MG63 (cell line): Measurements from ENCODE around the gene CACNA2D1. TPM values are rescaled to one million over a fixed set of nuclear protein-coding genes. Genes with fewer than 3 reads are reported as not detected.

Source experiments
- DNase-seq: peaks from one replicate; pipeline ENCODE4 v3.0.0-alpha.2; 2020
- H3K27me3 ChIP-seq: fragments of 250-450 bp; sonication (Bioruptor Pico); 2 replicates; pipeline ENCODE4 v1.5.1; 2020; ENCODE audit warnings: mild to moderate bottlenecking, moderate library complexity
- H3K36me3 ChIP-seq: fragments of 250-450 bp; sonication (Bioruptor Pico); 2 replicates; pipeline ENCODE4 v1.5.1; 2020; ENCODE audit warnings: mild to moderate bottlenecking, moderate library complexity
- H3K4me3 ChIP-seq: fragments of 250-450 bp; sonication (Bioruptor Pico); 2 replicates; pipeline ENCODE4 v1.5.1; 2020; ENCODE audit warnings: mild to moderate bottlenecking, moderate library complexity
- H3K9me3 ChIP-seq: fragments of 250-450 bp; sonication (Bioruptor Pico); 2 replicates; pipeline ENCODE4 v1.5.1; 2020; ENCODE audit warnings: mild to moderate bottlenecking, moderate library complexity
- total RNA-seq: library from RNA; depleted of rRNA; stranded (reverse); fragments of >200 nt; shearing (Covaris generic); gene quantifications from 2 replicates; pipeline ENCODE4 v1.2.3, GENCODE V29; 2014; ENCODE audit warnings: low replicate concordance

Gene CACNA2D1
- total RNA-seq, 1 experiment from 2014 or later, result 9.7 TPM

- DNase-seq, result no peak
- H3K9me3 ChIP-seq, result no peaks in the 10 kb centered on the region
- no peaks in the 10 kb centered on the region for H3K27me3 ChIP-seq
- H3K36me3 ChIP-seq, result no peaks in the 10 kb centered on the region
- H3K4me3 ChIP-seq, result no peak overlapping the region
Measured at GRCh38 chr7:82335001-82335400, 108.6 kb downstream of the CACNA2D1 start.

GRCh38 chr7:82331234-82331633 is 112.3 kb downstream of the CACNA2D1 start:
- Histone ChIP-seq H3K36me3 (no peaks in the 10 kb centered on the region), H3K9me3 (no peaks in the 10 kb centered on the region), H3K27me3 (no peaks in the 10 kb centered on the region), H3K4me3 (no peak overlapping the region)
- no peak for DNase-seq

- DNase-seq, result no peak
- Histone ChIP-seq H3K36me3 (no peaks in the 10 kb centered on the region), H3K9me3 (no peaks in the 10 kb centered on the region), H3K27me3 (no peaks in the 10 kb centered on the region), H3K4me3 (no peak overlapping the region)
Measured at GRCh38 chr7:82330706-82331215, 112.8 kb downstream of the CACNA2D1 start.

- no peaks in the 10 kb centered on the region for H3K9me3 ChIP-seq
- no peaks in the 10 kb centered on the region for H3K27me3 ChIP-seq
- H3K4me3 ChIP-seq, result no peak overlapping the region
- no peak for DNase-seq
- H3K36me3 ChIP-seq, result no peaks in the 10 kb centered on the region
Measured at GRCh38 chr7:82327898-82328297, 115.7 kb downstream of the CACNA2D1 start.

DNA sequence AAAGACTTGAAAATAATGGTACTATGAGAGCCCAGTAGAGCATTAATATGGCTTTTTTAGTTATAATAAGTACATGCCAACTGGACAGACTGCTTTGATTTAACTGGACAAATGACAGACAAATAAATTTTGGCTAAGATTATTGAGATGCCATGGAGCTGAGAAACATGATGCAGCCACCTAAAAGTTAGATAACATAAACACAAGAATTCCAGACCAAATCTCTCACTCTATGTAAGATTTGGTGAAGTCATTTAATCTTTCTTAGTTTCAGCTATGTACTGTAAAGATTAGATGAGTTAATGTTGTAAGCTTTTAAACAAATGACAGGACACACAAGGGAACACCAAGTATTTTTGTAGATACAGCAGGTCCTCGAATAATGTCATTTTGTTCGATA is 118.2 kb downstream of the CACNA2D1 start:
- Histone ChIP-seq H3K36me3 (no peaks in the 10 kb centered on the region), H3K4me3 (no peak overlapping the region), H3K9me3 (no peaks in the 10 kb centered on the region), H3K27me3 (no peaks in the 10 kb centered on the region)
- no peak for DNase-seq

DNA sequence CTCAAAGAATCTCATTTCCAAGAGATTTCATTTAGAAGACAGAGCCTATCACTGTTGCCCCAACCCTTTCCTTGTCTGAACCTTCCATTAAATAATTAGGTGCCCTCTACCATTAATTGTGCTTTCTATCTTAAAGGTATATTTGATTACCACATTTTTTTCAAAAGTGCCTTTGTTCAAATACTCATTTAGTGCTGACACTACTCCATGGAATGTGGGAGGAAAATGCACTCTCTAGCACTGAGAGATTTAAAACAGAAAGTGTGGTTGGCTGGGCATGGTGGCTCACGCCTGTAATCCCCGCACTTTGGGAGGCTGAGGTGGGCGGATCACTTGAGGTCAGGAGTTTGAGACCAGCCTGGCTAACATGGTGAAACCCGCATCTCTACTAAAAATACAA is 119.8 kb downstream of the CACNA2D1 start:
- no peak for DNase-seq
- H3K27me3 ChIP-seq, result no peaks in the 10 kb centered on the region

DNA sequence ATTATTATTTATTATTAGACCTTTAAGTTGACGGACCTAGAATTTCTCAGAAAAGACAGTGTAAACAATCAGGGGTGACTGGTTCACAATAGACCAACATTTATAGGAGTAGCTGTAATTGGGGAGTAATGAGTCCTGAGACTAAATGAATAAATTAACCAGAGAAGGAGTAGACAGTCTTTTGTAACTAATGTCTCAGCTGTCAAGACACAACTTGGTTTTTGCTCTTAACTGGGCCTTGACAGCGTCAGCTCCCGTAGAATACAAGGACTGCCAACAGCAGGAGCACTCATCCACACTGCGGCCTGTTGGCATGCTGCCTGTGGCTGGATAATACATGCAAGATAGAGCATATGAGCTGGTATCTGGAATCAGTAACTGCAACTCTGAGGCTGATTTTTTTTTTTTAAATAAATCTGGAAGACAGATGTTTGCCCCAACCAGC is 123.9 kb downstream of the CACNA2D1 start:
- Histone ChIP-seq H3K36me3 (no peaks in the 10 kb centered on the region), H3K27me3 (no peaks in the 10 kb centered on the region), H3K9me3 (no peaks in the 10 kb centered on the region), H3K4me3 (no peak overlapping the region)
- DNase-seq, result peak; percentile 89

More for the DNA sequence above, 119.8 kb downstream of the CACNA2D1 start:
- Histone ChIP-seq H3K9me3 (no peaks in the 10 kb centered on the region), H3K4me3 (no peak overlapping the region), H3K36me3 (no peaks in the 10 kb centered on the region)

- H3K36me3 ChIP-seq, result no peaks in the 10 kb centered on the region
- no peaks in the 10 kb centered on the region for H3K27me3 ChIP-seq
- H3K4me3 ChIP-seq, result no peak overlapping the region
- H3K9me3 ChIP-seq, result no peaks in the 10 kb centered on the region
- DNase-seq, result no peak
Measured at GRCh38 chr7:82318786-82319185, 124.8 kb downstream of the CACNA2D1 start.

DNA sequence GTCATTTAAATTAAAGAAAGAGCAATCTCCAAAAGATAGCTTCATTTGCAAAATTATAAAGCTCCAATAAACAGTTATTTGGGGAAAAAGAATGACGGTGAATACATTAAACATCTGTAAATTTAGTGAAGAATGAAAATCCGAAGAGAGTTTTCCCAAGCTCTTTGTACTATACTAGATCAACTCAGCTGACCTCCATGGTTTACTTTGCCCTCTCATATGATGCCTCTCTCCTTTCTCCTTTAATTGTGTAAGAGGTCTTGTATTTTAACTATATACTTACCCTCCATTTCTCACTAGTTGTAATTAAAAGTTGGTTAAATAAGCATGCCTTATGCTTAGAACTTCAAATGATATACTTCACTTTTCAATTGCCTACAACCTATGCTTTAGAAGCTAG is 125.8 kb downstream of the CACNA2D1 start:
- Histone ChIP-seq H3K4me3 (no peak overlapping the region), H3K36me3 (no peaks in the 10 kb centered on the region), H3K27me3 (no peaks in the 10 kb centered on the region)

DNA sequence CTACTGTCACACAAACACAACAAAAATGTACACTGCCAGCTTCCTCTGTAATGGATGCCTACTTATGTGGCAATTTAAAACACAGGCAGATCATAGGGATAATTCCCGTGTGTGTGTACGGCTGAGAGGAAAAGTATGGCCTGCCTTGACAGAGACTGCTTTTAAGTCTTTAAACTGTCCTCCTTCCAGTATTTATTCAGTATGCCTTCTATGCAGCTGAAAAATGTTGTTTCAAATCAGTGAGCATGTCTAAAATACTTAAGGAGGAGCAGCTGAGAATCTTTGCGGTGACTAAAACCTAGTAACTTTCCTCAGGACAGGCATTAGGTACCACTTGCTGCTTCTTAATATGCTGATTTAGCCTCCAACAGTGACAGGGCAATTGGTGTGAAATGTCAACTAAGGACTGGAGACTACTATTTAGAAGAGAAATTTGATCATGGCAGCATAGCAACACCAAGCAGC is 126.3 kb downstream of the CACNA2D1 start:
- Histone ChIP-seq H3K36me3 (no peaks in the 10 kb centered on the region), H3K27me3 (no peaks in the 10 kb centered on the region), H3K4me3 (no peak overlapping the region), H3K9me3 (no peaks in the 10 kb centered on the region)
- no peak for DNase-seq

More for the DNA sequence above, 125.8 kb downstream of the CACNA2D1 start:
- H3K9me3 ChIP-seq, result no peaks in the 10 kb centered on the region
- DNase-seq, result no peak

GRCh38 chr7:82313269-82313668 is 130.3 kb downstream of the CACNA2D1 start:
- no peaks in the 10 kb centered on the region for H3K9me3 ChIP-seq
- no peak overlapping the region for H3K4me3 ChIP-seq
- no peaks in the 10 kb centered on the region for H3K27me3 ChIP-seq
- no peak for DNase-seq
- H3K36me3 ChIP-seq, result no peaks in the 10 kb centered on the region

DNA sequence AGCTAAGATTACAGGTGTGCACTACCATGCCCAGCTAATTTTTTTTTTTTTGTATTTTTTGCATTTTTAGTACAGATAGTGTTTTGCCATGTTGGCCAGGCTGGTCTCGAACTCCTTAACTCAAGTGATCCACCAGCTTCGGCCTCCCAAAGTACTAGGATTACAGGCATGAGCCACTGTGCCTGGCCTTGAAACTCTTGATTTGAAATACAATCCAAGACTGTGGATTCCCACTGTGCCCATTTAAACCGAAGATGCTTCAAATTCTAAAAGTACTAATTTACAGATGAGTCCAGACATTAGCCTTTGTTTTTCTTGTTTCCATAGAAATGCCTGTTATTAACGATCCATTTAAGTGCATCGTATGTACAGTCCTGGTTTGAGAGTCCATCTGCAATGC is 130.9 kb downstream of the CACNA2D1 start:
- DNase-seq, result no peak
- no peaks in the 10 kb centered on the region for H3K9me3 ChIP-seq

DNA sequence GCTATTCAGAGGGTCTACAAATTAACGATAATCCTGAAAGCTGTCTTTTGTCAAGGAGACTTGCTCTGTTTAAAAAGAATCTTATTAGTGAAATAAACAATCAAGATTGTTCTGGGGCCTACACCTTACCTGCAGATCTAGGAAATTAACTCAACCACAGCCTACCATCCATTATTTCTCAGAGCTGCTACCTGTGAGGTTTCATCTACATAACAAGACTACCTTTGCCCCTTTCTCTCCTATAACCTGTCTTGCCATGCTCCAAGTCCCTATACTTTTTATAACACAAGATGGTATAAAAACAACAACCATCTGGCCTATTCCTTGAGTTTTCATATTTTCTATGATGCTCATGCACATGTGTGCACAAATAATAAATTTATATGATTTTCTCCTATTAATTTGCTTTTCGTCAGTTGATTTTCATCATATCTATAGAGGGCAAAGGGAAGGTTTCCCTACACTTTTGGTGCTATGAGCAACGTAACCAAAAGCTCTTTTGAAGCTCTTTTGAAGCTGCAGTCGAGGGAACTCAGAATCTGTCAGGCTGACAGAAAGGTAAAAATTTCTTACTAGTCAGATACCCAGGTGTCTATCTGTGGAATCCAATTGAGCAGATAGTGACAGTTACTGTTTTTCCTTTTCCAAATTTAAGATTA is 138.1 kb downstream of the CACNA2D1 start:
- Histone ChIP-seq H3K9me3 (no peaks in the 10 kb centered on the region), H3K27me3 (no peaks in the 10 kb centered on the region), H3K36me3 (no peaks in the 10 kb centered on the region), H3K4me3 (no peak overlapping the region)
- no peak for DNase-seq

More for the DNA sequence above, 130.9 kb downstream of the CACNA2D1 start:
- no peaks in the 10 kb centered on the region for H3K36me3 ChIP-seq
- H3K27me3 ChIP-seq, result no peaks in the 10 kb centered on the region
- no peak overlapping the region for H3K4me3 ChIP-seq

GRCh38 chr7:82294865-82295264 is 148.7 kb downstream of the CACNA2D1 start:
- Histone ChIP-seq H3K4me3 (no peak overlapping the region), H3K27me3 (no peaks in the 10 kb centered on the region), H3K36me3 (no peaks in the 10 kb centered on the region), H3K9me3 (no peaks in the 10 kb centered on the region)
- DNase-seq, result no peak

DNA sequence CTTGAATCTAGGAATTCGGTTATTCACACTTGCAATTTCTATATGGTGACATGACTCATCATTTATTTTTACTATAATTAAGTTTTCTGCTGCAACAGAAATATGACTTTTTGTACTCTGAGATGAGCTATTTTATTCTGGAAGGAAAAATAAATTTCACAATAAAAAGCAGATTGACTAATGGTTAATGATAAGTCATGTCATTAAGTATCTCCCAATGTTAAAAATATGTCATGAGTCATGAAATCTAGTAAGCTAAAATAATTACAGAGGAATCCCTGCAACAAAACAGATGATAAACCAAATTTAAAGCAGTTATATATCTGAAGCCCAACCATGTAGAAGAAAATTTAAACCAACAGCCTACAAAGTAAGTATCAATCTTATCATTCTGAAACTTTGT is 149.2 kb downstream of the CACNA2D1 start:
- no peaks in the 10 kb centered on the region for H3K9me3 ChIP-seq
- no peaks in the 10 kb centered on the region for H3K27me3 ChIP-seq
- no peak for DNase-seq
- no peaks in the 10 kb centered on the region for H3K36me3 ChIP-seq
- H3K4me3 ChIP-seq, result no peak overlapping the region

DNA sequence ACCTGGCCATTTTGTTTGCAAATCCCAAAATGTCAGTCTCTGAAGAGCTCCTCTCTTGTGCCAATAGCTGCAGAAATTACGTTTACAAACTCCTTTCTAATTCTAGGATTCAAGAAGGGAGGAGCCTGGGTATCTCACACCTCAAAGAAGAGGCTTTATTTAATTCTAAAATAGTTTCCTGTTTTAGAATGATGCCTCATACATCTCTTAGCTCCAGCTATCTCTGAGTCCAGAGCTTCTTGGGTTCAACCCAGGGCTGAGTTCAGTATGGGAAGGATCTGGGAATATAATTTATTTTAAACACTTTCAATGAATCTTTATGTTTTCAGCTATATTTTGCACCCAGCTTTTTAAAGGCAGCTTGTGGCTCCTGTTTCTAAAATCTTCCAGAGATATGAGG is 150.1 kb downstream of the CACNA2D1 start:
- DNase-seq, result no peak
- Histone ChIP-seq H3K36me3 (no peaks in the 10 kb centered on the region), H3K27me3 (no peaks in the 10 kb centered on the region), H3K4me3 (no peak overlapping the region), H3K9me3 (no peaks in the 10 kb centered on the region)

DNA sequence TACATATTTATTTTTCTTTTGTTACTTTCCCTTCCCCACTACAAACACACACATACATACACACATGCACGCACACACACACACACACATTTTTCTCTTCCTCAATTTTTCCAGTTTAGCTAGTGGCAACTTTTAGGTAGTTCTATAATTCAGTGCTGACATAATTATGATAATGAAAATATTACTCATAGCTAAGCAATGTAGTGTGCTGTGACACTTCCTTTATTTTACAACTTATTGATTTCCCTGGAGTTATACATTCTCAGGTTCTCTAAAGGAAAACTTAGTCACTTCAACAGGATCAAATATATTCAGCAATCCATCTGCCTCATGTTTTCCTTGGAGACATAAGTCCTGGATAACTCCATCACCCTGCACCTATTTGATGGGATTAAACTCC is 151.6 kb downstream of the CACNA2D1 start:
- DNase-seq, result no peak
- no peaks in the 10 kb centered on the region for H3K27me3 ChIP-seq
- H3K4me3 ChIP-seq, result no peak overlapping the region
- no peaks in the 10 kb centered on the region for H3K36me3 ChIP-seq
- no peaks in the 10 kb centered on the region for H3K9me3 ChIP-seq

DNA sequence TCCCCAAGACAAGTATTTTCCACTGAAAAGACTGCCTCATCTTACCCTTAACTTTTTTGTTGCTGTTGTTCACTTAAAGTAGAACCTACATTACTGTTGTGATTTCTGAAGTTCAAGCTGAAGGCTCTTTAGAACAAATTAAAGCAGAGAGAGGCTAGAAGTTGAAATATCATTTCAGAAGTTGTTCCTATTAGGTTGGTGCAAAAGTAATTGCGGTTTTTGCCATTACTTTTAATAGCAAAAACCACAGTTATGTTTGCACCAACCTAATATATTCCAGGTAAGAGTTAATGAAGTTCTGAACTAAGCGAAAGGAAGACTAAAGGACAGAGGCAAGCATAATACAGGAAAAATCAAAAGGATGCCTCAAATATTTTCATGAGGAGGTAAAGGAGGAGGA is 153.7 kb downstream of the CACNA2D1 start:
- DNase-seq, result no peak
- H3K36me3 ChIP-seq, result no peaks in the 10 kb centered on the region
- no peaks in the 10 kb centered on the region for H3K27me3 ChIP-seq
- H3K4me3 ChIP-seq, result no peak overlapping the region
- no peaks in the 10 kb centered on the region for H3K9me3 ChIP-seq
